Thyroid gland (tissue), 4 donors: ENCODE data around the gene ACAP2. TPM values are rescaled to one million over a fixed set of nuclear protein-coding genes. Genes with fewer than 3 reads are reported as not detected.
"Not testable (repeated sequence)": the region's sequence is repeated elsewhere in the genome, so short reads cannot be mapped to it uniquely, and the experiment has no call there.

ENCODE experiments used
- DNase-seq, 2 donors: peaks; one replicate each; pipeline ENCODE4 v3.0.0-alpha.2; 2019
- H3K27ac ChIP-seq, 3 donors: fragments of 200-600 bp; sonication (generic); 1 replicate in 2 of 3; 2 replicates in 1 of 3; pipeline ENCODE4 v1.5.1; 2016 to 2019; ENCODE audit warnings: mild to moderate bottlenecking in 1 of 3, moderate library complexity in 1 of 3
- H3K27me3 ChIP-seq: fragments of 200-600 bp; sonication (generic); one replicate; pipeline ENCODE4 v1.5.1; 2019
- H3K36me3 ChIP-seq, 2 donors: fragments of 200-600 bp; sonication (generic); one replicate each; pipeline ENCODE4 v1.5.1; 2016 to 2019
- H3K4me1 ChIP-seq, 2 donors: fragments of 200-600 bp; sonication (generic); one replicate each; pipeline ENCODE4 v1.5.1; 2017 to 2019
- H3K4me3 ChIP-seq, 3 donors: fragments of 200-600 bp; sonication (generic); replicated peaks in 1 of 3; 1 replicate in 2 of 3; 2 replicates in 1 of 3; pipeline ENCODE4 v1.5.1; 2016; ENCODE audit warnings: mild to moderate bottlenecking in 1 of 3
- H3K9me3 ChIP-seq: fragments of 200-600 bp; sonication (generic); one replicate; pipeline ENCODE4 v1.5.1; 2017
- CTCF ChIP-seq, 6 experiments: fragments of 200-600 bp in 3 of 6; fragments of 450-650 bp in 3 of 6; sonication (generic) in 3 of 6; IDR thresholded peaks; one replicate each; pipeline ENCODE4 v1.5.1; 2016 to 2019; ENCODE audit warnings: antibody characterized with exemption in 6 of 6, mild to moderate bottlenecking in 2 of 6, inconsistent platforms in 1 of 6, moderate library complexity in 1 of 6
- POLR2A ChIP-seq, 2 donors: fragments of 450-650 bp; IDR thresholded peaks; one replicate each; pipeline ENCODE4 v1.6.1; 2017; ENCODE audit warnings: antibody characterized with exemption in 2 of 2, mild to moderate bottlenecking in 2 of 2, moderate library complexity in 1 of 2
- WGBS, 2 donors: methylation state at CpG; one replicate each; pipeline ENCODE4 v1.1.5; 2017; 5-methylcytosine and 5-hydroxymethylcytosine counted together
- intact Hi-C: fragments of 100-400 bp; cut with DNase I; formaldehyde crosslinking; loops from one replicate; pipeline ENCODE4 v1.15.1; 2023
- total RNA-seq, 4 donors: library from RNA; depleted of rRNA; stranded (reverse); fragments of >200 nt; gene quantifications; one replicate each; pipeline ENCODE4 v1.2.3, GENCODE V29; 2016

ACAP2 gene
- total RNA-seq, 4 donors from 2014 or later = 61.7 to 685 (median 71.3) TPM

- no peaks in the 10 kb centered on the region for H3K36me3 ChIP-seq
- DNase-seq = no peak
- TF ChIP-seq POLR2A (IDR thresholded peaks at IDR 0.05) (no peak), CTCF (IDR thresholded peaks at IDR 0.05) (no peak)
- WGBS, 2 donors = 91 to 93% methylated on average over 5 of the region's 5 CpGs
- H3K27ac ChIP-seq = no peak overlapping the region
- intact Hi-C loops = no loop called here
- no peaks in the 10 kb centered on the region for H3K9me3 ChIP-seq
- no peaks in the 10 kb centered on the region for H3K27me3 ChIP-seq
- H3K4me3 ChIP-seq = no peak overlapping the region
- H3K4me1 ChIP-seq = no peaks in the 10 kb centered on the region
Observed at GRCh38 chr3:195467641-195468390, 25.0 kb upstream of the ACAP2 start.

GRCh38 chr3:195466251-195466650, 23.4 kb upstream of the ACAP2 start:
- Histone ChIP-seq H3K9me3 (no peaks in the 10 kb centered on the region), H3K4me1 (no peaks in the 10 kb centered on the region), H3K4me3 (no peak overlapping the region), H3K27ac (no peak overlapping the region), H3K27me3 (no peaks in the 10 kb centered on the region), H3K36me3 (no peaks in the 10 kb centered on the region)
- no peak for DNase-seq
- 86 to 90% methylated on average over 4 of the region's 4 CpGs for WGBS, 2 donors
- TF ChIP-seq CTCF (IDR thresholded peaks at IDR 0.05) (no peak), POLR2A (IDR thresholded peaks at IDR 0.05) (no peak)
- intact Hi-C loops = no loop called here

GRCh38 chr3:195462922-195463321, 20.1 kb upstream of the ACAP2 start:
- 90 to 95% methylated on average over 6 of the region's 6 CpGs for WGBS, 2 donors

GRCh38 chr3:195462308-195462610, 19.4 kb upstream of the ACAP2 start:
- WGBS, 2 donors = 93 to 95% methylated on average over 3 of the region's 3 CpGs
- Histone ChIP-seq H3K4me1 (no peaks in the 10 kb centered on the region), H3K27me3 (no peaks in the 10 kb centered on the region), H3K36me3 (no peaks in the 10 kb centered on the region), H3K4me3 (no peak overlapping the region), H3K9me3 (no peaks in the 10 kb centered on the region), H3K27ac (no peak overlapping the region)
- no peak for TF ChIP-seq CTCF (IDR thresholded peaks at IDR 0.05)
- no peak for DNase-seq
- intact Hi-C loops = no loop called here

More at GRCh38 chr3:195462922-195463321, 20.1 kb upstream of the ACAP2 start:
- H3K36me3 ChIP-seq, H3K4me1 ChIP-seq, H3K4me3 ChIP-seq, H3K9me3 ChIP-seq, DNase-seq, H3K27me3 ChIP-seq, intact Hi-C loops, H3K27ac ChIP-seq: not testable (repeated sequence)

- Histone ChIP-seq H3K4me3 (no peak overlapping the region), H3K9me3 (no peaks in the 10 kb centered on the region), H3K27me3 (no peaks in the 10 kb centered on the region), H3K27ac (no peak overlapping the region), H3K4me1 (no peaks in the 10 kb centered on the region), H3K36me3 (no peaks in the 10 kb centered on the region)
- intact Hi-C loops = no loop called here
- WGBS, 2 donors = 33 to 44% methylated on average over 5 to 7 of the region's 7 CpGs
- DNase-seq = peak; percentile 17 to 38
- TF ChIP-seq CTCF (IDR thresholded peaks at IDR 0.05) (no peak), POLR2A (IDR thresholded peaks at IDR 0.05) (no peak)
Observed at GRCh38 chr3:195461594-195462307, 18.9 kb upstream of the ACAP2 start.
